Activated naive CD4-positive, alpha-beta T cell treated with anti-CD3 and anti-CD28 coated beads, Interleukin-2, amount 10 ng/mL, durations not matched to agents 7 days and 5 days (primary cell): ENCODE measurements around the gene KBTBD4.
"Not testable (repeated sequence)": the region's sequence is repeated elsewhere in the genome, so short reads cannot be mapped to it uniquely, and the experiment has no call there.

Experiments used
- CTCF ChIA-PET: fragments of 350-600 bp; sonication (Branson Sonifier 250); formaldehyde crosslinking; loops from one replicate; lab custom pipeline; 2021; ENCODE audit warnings: antibody characterized with exemption; lab: Charles Lee
- DNase-seq: peaks from one replicate; pipeline ENCODE4 v3.0.0-alpha.2; 2020
- H3K27ac Mint-ChIP-seq: one replicate; pipeline ENCODE4 v1.8.0; 2021; ENCODE audit warnings: mild to moderate bottlenecking, moderate library complexity, mixed read lengths
- H3K27me3 Mint-ChIP-seq: one replicate; pipeline ENCODE4 v1.8.0; 2021; ENCODE audit warnings: mild to moderate bottlenecking, mixed read lengths
- H3K36me3 Mint-ChIP-seq: one replicate; pipeline ENCODE4 v1.8.0; 2021; ENCODE audit warnings: mixed read lengths
- H3K4me1 Mint-ChIP-seq: one replicate; pipeline ENCODE4 v1.8.0; 2021; ENCODE audit warnings: mixed read lengths
- H3K4me3 Mint-ChIP-seq: one replicate; pipeline ENCODE4 v1.8.0; 2021; ENCODE audit warnings: mild to moderate bottlenecking, moderate library complexity, mixed read lengths
- H3K9me3 Mint-ChIP-seq: one replicate; pipeline ENCODE4 v1.8.0; 2021; ENCODE audit warnings: mixed read lengths

KBTBD4 gene

DNA sequence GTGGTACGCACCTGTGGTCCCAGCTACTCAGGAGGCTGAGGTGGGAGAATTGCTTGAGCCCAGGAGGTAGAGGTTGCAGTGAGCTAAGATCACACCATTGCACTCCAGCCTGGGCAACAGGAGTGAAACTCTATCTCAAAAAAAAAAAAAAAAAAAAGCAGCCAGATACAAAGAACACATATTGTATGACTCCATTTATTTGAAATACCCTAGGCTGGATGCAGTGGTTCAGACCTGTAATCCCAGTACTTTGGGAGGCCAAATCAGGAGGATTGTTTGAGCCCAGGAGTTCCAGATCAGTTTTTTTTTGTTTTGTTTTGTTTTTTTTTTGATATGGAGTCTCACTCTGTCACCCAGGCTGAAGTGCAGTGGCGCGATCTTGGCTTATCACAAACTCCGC, 16.4 kb downstream of the KBTBD4 start:
- H3K27ac Mint-ChIP-seq, DNase-seq, H3K27me3 Mint-ChIP-seq, H3K36me3 Mint-ChIP-seq, CTCF ChIA-PET, H3K9me3 Mint-ChIP-seq, H3K4me3 Mint-ChIP-seq: not testable (repeated sequence)
- peaks cover 31% of the 10 kb centered on the region for H3K4me1 Mint-ChIP-seq

DNA sequence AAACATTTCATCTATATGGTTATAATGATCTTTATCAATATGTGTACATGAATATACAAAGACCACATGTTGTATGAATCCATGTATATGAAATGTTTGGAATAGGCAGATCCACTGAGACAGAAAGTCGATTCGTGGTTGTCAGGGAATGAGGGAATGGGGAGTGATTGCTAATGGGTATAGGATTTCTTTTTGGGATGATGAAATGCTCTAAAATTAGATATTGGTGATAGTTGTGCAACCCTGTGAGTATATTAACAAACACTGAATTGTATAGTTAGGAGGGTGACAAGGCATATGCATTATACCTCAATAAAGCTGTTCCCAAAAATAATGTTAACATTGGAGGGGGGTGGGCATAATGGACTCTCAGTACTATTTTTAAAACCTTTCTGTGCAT, 18.3 kb downstream of the KBTBD4 start:
- peaks cover 15% of the 10 kb centered on the region for H3K4me1 Mint-ChIP-seq
- H3K27ac Mint-ChIP-seq: no peak overlapping the region
- no peak overlapping the region for H3K4me3 Mint-ChIP-seq
- no peak for DNase-seq
- CTCF ChIA-PET: interaction anchor here (0.6 kb wide), 1 partner anchor 150 kb away, joined by 3 read pairs; no protein-coding TSS in a partner anchor
- H3K36me3 Mint-ChIP-seq: peaks cover under 1% of the 10 kb centered on the region
- no peaks in the 10 kb centered on the region for H3K27me3 Mint-ChIP-seq
- no peaks in the 10 kb centered on the region for H3K9me3 Mint-ChIP-seq

DNA sequence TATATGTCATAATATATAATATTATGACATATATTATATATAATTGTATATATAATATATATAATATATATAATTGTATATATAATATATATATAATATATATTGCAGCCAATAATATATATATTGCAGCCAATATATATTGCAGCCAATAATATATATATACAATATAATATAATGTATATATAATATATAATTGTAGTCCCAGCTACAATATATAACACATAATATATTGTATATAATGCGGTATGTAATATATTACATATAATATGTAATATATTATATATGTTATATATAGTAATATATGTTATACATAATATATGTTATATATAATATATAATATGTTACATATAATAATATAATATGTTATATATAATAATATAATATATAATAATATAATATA, 20.1 kb downstream of the KBTBD4 start:
- Mint-ChIP-seq H3K36me3 (peaks cover 2% of the 10 kb centered on the region), H3K9me3 (no peaks in the 10 kb centered on the region), H3K4me3 (no peak overlapping the region), H3K4me1 (peaks cover 10% of the 10 kb centered on the region), H3K27ac (no peak overlapping the region), H3K27me3 (no peaks in the 10 kb centered on the region)
- no peak for DNase-seq
- CTCF ChIA-PET: interaction anchor here (0.6 kb wide), 1 partner anchor 27 kb away, joined by 3 read pairs; no protein-coding TSS in a partner anchor

DNA sequence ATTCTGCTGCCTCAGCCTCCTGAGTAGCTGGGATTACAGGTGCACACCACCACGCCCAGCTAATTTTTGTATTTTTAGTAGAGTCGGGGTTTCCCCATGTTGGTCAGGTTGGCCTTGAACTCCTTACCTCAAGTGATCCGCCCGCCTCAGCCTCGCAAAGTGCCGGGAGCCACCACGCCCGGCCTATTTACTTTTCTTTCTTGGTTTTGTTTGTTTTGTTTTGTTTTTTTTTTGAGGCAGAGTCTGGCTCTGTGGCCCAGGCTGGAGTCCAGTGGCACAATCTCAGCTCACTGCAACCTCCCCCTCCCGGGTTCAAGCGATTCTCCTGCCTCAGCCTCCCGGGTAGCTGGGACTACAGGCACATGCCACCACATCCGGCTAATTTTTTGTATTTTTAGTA, 21.8 kb downstream of the KBTBD4 start:
- H3K9me3 Mint-ChIP-seq, H3K36me3 Mint-ChIP-seq, H3K4me3 Mint-ChIP-seq, DNase-seq, H3K27ac Mint-ChIP-seq, CTCF ChIA-PET, H3K27me3 Mint-ChIP-seq: not testable (repeated sequence)
- H3K4me1 Mint-ChIP-seq: peaks cover 17% of the 10 kb centered on the region

DNA sequence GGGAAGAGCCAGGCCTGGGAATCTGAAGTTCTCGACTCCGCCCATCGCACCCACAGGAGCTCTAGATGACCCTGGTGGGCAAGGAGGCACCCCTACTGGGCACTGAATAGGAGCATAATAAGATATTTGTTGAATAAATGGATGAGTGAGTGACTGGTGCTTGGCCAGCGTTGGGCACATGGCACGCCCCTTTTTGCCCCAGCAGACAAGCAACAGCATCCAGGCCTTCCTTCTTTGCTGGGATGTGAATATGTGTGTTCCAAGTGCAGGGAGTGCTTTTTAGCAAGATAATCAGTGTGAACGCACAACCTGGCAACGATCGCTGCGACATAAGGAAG, 25.4 kb downstream of the KBTBD4 start:
- Mint-ChIP-seq H3K4me3 (peak overlapping the region; percentile 99), H3K27ac (peak overlapping the region; percentile 81), H3K36me3 (peaks cover 26% of the 10 kb centered on the region), H3K4me1 (peaks cover 42% of the 10 kb centered on the region), H3K27me3 (peaks cover 4% of the 10 kb centered on the region), H3K9me3 (no peaks in the 10 kb centered on the region)
- CTCF ChIA-PET: interaction anchor here (0.6 to 1.9 kb wide), 9 partner anchors 9 to 84 kb away, joined by 3 to 8 read pairs (median 5); partner anchors contain the start of genes KBTBD4, NDUFS3 and PTPMT1
- DNase-seq: no peak

DNA sequence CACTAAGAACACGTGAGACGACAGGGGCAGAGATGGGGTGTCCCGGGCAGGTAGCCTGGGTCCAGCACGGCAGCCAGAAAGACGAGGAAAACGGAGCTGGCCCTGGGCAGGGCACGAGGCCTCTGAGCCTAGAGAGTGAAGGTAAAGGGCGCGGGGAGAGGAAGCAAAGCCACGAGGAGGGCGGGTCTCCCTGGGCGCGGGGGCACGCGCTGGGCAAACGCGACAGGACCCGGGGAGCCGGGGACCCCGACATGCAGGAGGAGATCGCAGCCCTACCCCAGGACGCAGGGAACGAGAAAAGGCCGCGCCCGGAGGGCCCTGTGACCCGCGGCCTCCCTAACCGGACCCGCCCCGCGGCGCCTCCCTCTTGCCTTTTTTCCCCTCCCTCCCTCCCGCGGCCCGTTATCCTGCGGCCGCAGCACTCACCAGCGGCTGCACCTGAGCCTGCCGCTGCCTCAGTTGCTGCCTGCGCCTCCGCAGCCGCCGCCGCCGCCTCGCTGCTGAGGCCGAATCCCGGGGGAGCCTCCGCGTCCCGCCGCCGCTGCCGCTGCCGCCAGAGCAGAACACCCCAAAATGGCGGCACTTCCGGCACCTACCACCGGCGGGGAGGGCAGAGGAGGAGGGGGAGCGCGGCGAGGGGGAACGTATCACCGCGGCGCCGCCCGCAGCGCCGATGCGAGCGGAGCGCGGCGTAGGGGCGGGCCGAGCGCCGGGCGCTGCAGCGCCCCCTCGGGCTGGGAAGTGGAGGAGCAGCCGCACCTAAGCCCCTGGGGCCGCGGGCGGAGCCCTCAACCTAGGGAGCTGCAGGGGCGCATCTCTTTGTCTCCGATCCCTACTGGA, 26.0 kb downstream of the KBTBD4 start, which contains the start of gene CELF1:
TSS of gene CELF1 (minus strand) at position 567 of the 840 bp plus-strand sequence. CDS start 53,609 bp downstream, outside the sequence.
- peak within 1 kb of the TSS; percentile 95 for H3K27ac Mint-ChIP-seq
- DNase-seq: peak; percentile 95
- peaks cover 48% of the 10 kb centered on the region for H3K4me1 Mint-ChIP-seq
- H3K9me3 Mint-ChIP-seq: no peaks in the 10 kb centered on the region
- CTCF ChIA-PET: interaction anchor here (0.6 to 3.2 kb wide), 13 partner anchors 9 to 163 kb away, joined by 3 to 13 read pairs (median 5); partner anchors contain the start of genes AGBL2, KBTBD4, NDUFS3 and PTPMT1
- H3K36me3 Mint-ChIP-seq: peaks cover 28% of the 10 kb centered on the region
- peak within 1 kb of the TSS; percentile 99 for H3K4me3 Mint-ChIP-seq
- H3K27me3 Mint-ChIP-seq: peaks cover 4% of the 10 kb centered on the region

DNA sequence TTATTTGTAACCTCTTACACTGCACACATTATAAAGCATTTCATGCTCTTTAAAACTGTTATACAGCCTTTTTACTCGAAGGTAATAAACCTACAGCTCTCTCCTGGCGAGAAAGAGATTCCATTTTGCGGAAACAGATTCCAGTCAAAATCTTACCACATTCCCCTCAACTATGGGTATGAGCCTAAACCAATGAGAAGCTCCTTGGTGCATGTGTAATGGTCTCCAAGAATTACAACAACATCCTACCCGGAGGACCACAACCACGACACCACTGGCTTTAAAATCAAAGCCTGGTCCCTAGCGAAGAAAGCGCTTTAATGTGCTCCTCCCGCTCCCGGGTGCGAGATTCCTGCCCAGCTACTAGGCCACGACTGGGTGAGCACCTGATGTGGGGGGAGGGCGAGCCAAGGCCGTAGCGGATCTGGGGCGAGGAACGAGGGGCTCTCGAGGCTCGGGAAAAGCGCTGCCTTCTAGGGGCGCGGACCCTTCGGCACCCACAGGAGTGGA, 26.7 kb downstream of the KBTBD4 start:
- Mint-ChIP-seq H3K4me3 (peak overlapping the region; percentile 99), H3K36me3 (peaks cover 28% of the 10 kb centered on the region), H3K9me3 (no peaks in the 10 kb centered on the region), H3K27me3 (peaks cover 4% of the 10 kb centered on the region), H3K27ac (peak overlapping the region; percentile 95), H3K4me1 (peaks cover 51% of the 10 kb centered on the region)
- CTCF ChIA-PET: interaction anchor here (0.6 to 3.2 kb wide), 11 partner anchors 11 to 164 kb away, joined by 3 to 13 read pairs (median 3); partner anchors contain the start of genes AGBL2 and KBTBD4
- peak; percentile 47 for DNase-seq

DNA sequence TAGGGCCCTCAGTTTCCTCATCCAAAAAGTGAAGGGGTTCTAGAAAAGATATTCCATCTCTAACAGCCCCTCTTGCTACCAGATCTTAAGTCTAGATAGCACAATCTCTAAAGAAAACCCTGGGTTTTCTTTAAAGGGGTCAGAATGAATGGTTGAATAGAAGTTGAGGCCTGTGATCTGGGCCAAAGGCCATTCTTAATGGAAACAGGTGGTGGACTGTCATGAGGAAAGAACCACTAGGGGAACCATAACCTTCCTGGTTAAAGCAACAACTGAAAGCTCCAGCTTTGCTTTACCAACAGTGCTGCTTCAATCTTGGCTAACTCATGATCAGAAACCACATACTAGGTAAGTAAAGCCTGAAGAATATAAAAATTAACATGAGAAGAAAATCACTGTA, 27.7 kb downstream of the KBTBD4 start:
- H3K36me3 Mint-ChIP-seq: peaks cover 31% of the 10 kb centered on the region

DNA sequence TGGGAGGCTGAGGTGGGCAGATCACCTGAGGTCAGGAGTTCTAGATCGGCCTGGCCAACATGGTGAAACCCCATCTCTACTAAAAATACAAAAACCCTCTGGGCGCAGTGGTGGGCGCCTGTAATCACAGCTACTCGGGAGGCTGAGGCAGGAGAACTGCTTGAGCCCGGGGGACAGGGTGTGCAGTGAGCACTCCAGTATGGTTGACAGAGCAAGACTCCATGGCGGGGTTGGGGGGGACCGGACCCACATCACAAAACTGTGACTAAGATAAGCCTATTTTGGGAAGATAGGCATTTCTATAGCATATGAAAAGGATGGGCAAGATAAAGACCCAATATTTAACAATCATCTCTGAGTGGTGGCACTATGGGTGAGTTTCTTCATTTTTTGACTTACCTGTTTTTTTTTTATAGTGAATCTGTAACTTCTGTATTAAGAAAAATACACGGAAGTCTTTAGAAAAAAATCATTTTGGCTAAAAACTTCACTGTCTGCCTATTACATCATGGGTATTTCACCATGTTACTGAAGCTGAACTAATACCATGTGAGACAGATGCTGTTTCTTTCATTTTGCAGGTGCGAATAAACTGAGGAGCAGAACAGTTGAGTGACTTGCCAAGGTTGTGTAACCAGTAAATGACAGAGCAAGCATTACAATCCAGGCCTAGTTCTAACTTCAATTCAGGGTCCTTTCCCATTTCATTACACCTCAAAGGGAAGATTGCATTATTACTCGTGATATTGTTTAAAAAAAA, 28.3 kb downstream of the KBTBD4 start:
- Mint-ChIP-seq H3K9me3 (no peaks in the 10 kb centered on the region), H3K4me3 (peak overlapping the region; percentile 47), H3K4me1 (peaks cover 53% of the 10 kb centered on the region), H3K27ac (peak overlapping the region; percentile 7), H3K27me3 (peaks cover 4% of the 10 kb centered on the region), H3K36me3 (peaks cover 31% of the 10 kb centered on the region)
- DNase-seq: no peak
- CTCF ChIA-PET: interaction anchor here (3.2 kb wide), 1 partner anchor 9 kb away, joined by 13 read pairs; no protein-coding TSS in a partner anchor

More for the DNA sequence above, 27.7 kb downstream of the KBTBD4 start:
- Mint-ChIP-seq H3K9me3 (no peaks in the 10 kb centered on the region), H3K4me3 (peak overlapping the region; percentile 99), H3K27me3 (peaks cover 4% of the 10 kb centered on the region), H3K4me1 (peaks cover 53% of the 10 kb centered on the region), H3K27ac (peak overlapping the region; percentile 95)
- DNase-seq: no peak
- CTCF ChIA-PET: interaction anchor here (1.0 to 3.2 kb wide), 5 partner anchors 10 to 42 kb away, joined by 3 to 13 read pairs (median 3); no protein-coding TSS in a partner anchor

DNA sequence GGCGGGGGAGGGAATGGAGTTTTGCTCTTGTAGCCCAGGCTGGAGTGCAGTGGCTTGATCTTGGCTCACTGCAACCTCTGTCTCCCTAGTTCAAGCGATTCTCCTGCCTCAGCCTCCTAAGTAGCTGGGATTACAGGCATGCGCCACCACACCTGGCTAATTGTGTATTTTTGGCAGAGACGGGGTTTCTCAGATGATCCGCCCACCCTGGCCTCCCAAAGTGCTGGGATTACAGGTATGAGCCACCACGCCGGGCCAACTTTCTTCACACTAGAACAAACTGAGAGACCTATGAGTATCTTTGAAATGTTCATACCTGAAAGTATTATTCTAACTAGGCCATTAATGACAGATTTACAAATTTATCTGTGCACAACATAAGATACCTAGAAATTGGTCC, 32.5 kb downstream of the KBTBD4 start:
- DNase-seq, H3K27ac Mint-ChIP-seq, CTCF ChIA-PET, H3K4me3 Mint-ChIP-seq, H3K9me3 Mint-ChIP-seq, H3K27me3 Mint-ChIP-seq: not testable (repeated sequence)
- Mint-ChIP-seq H3K4me1 (peaks cover 50% of the 10 kb centered on the region), H3K36me3 (peaks cover 19% of the 10 kb centered on the region)

DNA sequence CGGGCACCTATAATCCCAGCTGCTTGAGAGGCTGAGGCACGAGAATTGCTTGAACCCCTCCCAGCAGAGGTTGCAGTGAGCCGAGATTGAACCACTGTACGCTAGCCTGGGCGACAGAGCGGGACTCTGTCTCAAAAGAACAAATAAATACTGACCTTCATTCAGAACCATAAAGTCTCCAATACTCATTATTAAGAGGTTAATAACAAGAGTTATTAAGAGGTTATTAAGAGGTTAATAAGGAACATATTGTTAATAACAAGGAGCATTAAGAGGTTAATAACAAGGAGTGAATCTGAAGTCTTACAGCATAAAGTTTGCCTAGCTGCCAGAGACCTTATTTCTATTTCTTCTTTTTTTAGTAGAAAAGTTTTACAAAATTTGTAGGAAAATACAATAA, 33.5 kb downstream of the KBTBD4 start:
- Mint-ChIP-seq H3K27me3 (no peaks in the 10 kb centered on the region), H3K4me3 (no peak overlapping the region), H3K4me1 (peaks cover 50% of the 10 kb centered on the region), H3K27ac (no peak overlapping the region), H3K36me3 (peaks cover 19% of the 10 kb centered on the region), H3K9me3 (no peaks in the 10 kb centered on the region)
- DNase-seq: no peak
- CTCF ChIA-PET: no interaction called here

DNA sequence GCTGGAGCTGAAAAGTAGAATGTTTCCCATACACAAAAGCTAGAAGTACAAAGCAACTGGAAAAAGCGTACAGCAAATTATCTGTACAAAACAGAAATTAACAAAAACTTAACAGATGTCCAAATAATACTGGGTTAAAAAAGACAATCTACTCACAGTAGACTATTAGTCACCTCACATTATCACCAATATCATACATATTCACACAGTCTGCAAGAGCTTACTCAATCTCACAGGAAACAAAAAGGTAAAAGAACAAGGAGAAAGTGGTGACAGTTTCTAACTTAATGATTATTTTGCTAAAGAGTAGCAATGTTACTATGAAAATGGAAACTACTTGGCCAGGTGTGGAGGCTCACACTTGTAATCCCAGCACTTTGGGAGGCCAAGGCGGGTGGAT, 37.7 kb downstream of the KBTBD4 start:
- CTCF ChIA-PET: interaction anchor here (2.0 kb wide), 1 partner anchor 10 kb away, joined by 13 read pairs; no protein-coding TSS in a partner anchor
- H3K27me3 Mint-ChIP-seq: no peaks in the 10 kb centered on the region
- H3K27ac Mint-ChIP-seq: no peak overlapping the region

DNA sequence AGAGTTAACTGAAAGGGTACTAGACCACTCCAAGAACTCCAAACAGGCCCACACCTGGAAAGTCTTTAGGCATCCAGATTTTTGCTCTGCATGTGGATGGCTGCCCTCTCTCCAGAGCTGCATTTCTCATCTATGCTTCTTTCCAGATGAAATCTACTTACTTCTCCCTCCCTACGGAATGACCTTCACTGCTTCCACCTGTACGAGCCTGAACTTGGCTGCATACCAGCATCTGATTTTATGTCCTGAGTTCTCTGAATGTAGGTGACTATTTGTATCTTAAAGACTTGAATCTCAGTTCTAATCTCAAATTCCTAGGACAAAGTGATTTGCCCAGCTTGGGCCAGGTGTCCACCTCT, 39.1 kb downstream of the KBTBD4 start:
- CTCF ChIA-PET: interaction anchor here (1.6 kb wide), 1 partner anchor 14 kb away, joined by 5 read pairs; no protein-coding TSS in a partner anchor
- Mint-ChIP-seq H3K9me3 (no peaks in the 10 kb centered on the region), H3K27me3 (no peaks in the 10 kb centered on the region), H3K36me3 (peaks cover 25% of the 10 kb centered on the region), H3K27ac (no peak overlapping the region), H3K4me1 (peaks cover 47% of the 10 kb centered on the region), H3K4me3 (no peak overlapping the region)
- DNase-seq: no peak

More for the DNA sequence above, 37.7 kb downstream of the KBTBD4 start:
- Mint-ChIP-seq H3K4me3 (no peak overlapping the region), H3K36me3 (peaks cover 20% of the 10 kb centered on the region), H3K9me3 (no peaks in the 10 kb centered on the region), H3K4me1 (peaks cover 44% of the 10 kb centered on the region)
- no peak for DNase-seq
